Measurements from ENCODE around the gene MGMT.

DNA sequence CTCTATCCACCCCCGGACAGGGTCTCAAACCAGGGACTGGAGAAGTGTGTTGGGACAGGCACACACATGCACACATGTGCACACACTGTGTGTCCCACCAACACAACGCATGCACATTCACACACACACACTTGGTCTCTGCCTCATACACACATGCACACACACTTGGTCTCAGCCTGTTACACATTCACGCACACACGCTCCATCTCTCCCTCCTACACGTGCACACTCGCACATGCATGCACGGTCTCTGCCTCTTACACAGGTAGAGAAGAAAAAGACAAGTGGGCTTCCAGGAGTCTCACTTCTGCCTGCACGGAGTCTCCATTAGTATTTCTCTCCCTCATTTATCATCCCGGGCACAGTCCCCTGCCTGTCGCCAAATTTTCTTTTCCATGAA lies 325.8 kb downstream of the MGMT start:
- TF ChIP-seq POLR2A (IDR thresholded peaks at IDR 0.05) = no peak
- TF ChIP-seq, protein P1, sequence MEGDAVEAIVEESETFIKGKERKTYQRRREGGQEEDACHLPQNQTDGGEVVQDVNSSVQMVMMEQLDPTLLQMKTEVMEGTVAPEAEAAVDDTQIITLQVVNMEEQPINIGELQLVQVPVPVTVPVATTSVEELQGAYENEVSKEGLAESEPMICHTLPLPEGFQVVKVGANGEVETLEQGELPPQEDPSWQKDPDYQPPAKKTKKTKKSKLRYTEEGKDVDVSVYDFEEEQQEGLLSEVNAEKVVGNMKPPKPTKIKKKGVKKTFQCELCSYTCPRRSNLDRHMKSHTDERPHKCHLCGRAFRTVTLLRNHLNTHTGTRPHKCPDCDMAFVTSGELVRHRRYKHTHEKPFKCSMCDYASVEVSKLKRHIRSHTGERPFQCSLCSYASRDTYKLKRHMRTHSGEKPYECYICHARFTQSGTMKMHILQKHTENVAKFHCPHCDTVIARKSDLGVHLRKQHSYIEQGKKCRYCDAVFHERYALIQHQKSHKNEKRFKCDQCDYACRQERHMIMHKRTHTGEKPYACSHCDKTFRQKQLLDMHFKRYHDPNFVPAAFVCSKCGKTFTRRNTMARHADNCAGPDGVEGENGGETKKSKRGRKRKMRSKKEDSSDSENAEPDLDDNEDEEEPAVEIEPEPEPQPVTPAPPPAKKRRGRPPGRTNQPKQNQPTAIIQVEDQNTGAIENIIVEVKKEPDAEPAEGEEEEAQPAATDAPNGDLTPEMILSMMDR (IDR thresholded peaks at IDR 0.05) = no peak
